Stimulated activated CD4-positive, alpha-beta T cell treated with anti-CD3 and anti-CD28 coated beads, Interleukin-1b, Interleukin-23, amount 100 ng/mL, for 4 hours (primary cell): Measurements from ENCODE around the gene SLC7A8.

Experiments used
- DNase-seq, 2 donors: peaks; one replicate each; pipeline ENCODE4 v3.0.0-alpha.2; 2020; ENCODE audit warnings: low read depth in 2 of 2

SLC7A8 gene

DNA sequence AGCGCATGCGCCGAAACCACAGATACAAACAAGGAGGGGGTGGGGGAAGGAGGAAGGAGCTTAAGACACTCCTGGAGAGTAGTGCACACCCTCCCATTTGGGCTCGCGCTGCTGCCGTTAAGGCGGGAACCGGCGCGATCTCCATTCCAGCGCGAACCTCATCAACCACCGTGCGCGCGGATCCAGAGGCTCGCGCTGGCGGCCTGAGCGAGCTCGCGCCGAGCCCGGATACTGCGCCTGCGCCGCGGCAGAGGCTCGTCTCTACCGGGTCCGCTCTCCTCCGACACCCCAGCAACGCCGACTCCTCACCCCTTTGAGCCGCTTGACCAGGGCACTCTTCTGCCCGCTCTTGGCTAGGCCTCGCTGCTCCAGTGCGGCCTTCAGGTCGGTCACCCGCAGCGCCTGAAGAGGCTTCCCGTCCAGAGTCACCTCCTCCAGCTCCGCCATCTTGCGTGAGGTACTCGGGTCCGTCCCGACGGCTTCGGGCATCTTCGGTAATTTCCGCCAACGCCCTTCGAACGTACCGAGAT is 88.7 kb downstream of the SLC7A8 start, which contains the start of gene ACIN1:
Gene ACIN1 (minus strand): TSS at position 471 of the 530 bp plus-strand sequence. CDS start 24 bp downstream, at position 447.
- peak; percentile 60 to 99 for DNase-seq

DNA sequence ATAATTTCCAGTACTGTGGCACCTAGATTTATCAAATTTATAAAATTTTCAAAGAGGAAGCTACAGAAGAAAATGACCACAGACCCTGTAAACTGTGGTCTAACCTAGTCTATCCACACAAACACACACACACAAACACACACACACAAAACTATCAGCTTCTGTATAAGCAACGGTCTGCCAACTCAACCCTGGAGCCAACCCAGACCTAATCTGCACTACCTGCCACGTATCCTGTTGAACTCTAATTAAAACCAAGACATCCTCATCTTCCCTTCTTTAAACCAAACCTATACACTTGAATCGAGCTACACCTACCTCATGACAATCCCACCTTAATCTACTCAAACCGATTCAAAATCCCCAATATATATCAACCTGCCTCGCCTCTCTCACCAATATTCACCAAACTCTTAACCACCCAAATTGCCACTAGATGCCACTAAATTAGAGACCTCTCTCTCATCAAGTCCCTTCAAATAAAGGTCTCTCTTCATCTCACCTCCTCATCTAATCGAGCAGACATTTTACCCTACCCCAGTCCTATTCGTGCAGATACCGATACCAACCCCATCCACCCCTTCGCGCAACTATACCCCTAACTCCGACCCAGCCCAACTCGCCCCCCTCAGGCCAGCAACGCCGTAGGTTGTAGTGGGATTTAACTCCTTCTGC is 89.3 kb downstream of the SLC7A8 start:
- no peak for DNase-seq

DNA sequence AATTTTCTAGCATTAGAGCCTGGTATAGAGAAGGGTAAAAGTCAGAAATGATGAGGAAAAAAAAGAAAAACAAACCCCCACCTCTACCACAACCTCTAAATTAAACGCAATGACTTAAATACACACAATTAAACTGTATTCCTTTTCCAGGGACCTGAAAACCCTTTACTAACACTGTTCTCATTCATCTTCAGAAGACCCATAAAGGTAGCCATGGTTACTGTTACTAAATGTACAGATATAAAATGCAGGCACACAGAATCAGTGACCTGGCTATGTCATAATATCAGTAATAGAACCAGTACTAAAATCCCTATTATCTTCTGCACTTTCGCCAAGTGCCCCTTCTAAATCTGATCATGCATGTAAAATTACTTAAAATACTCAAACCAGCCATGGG is 89.9 kb downstream of the SLC7A8 start:
- DNase-seq: no peak

DNA sequence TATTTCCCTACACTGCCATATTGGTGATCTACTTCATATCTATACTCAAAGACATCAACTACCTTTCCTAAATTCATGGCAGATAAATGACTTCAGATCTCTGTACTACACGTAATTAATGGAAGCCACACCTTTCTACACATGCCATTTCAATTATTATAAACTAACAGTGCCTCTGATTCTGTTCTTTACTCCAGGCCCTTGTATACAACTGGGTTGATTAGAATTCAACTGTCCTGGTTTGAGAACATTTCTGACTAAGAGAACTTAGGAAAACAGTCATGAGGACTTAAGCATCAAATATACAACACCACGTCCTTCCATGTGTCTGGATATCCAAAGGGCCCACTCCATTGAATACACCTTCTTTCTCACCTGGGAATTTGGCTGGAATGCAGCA is 90.4 kb downstream of the SLC7A8 start:
- no peak for DNase-seq

DNA sequence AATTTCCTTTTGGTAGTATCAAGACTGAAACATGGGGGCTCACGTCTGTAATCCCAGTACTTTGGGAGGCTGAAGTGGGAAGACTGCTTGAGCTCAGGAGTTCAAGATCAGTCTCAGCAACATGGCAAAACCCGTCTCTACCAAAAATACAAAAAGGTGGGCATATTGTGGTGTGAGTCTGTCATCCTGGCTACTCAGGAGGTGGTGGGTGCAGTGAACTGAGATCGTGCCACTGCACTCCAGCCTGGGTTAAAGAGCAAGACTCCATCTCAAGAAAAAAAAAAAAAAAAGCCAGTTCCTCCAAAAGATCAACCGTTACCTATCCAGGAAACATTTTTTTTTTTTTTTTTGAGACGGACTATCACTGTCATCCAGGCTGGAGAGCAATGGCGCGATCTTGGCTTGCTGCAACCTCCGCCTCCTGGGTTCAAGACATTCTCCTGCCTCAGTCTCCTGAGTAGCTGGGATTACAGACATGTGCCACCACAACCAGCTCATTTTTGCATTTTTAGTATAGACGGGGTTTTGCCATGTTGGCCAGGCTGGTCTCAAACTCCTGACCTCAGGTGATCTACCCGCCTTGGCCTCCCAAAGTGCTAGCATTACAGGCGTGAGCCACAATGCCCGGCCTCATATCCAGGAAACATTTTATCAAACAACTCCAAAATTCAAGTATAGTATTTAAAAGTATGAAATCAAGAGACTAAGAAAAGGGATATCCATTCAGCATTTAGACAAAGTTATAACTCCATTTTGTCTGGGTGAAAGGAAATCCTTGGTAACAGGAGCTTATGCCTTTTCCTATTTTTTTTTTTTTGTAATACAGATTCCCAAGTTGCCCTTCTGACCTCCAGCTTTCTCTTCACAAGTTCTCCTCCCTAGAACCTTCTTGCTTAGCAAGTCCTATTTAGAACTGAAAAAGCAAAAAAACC is 91.9 kb downstream of the SLC7A8 start:
- DNase-seq: no peak

DNA sequence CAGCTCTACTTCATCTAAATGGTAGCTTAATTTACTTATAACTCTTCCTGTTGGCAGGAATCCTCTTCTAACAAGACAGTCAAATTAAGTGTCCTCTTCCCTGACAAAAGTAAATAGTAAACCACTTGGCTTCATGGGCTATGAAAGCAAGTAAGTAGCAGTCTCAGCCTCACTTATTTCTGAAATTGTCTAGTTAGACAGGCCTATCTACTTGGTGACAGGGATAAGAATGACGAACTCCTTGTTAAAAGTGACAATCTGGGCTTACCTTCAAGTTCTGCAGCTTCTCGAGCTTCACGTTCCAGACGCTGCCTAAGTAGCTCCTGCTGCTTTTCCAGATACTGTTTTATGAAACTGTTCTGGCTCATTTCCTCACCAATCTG is 93.2 kb downstream of the SLC7A8 start:
- no peak for DNase-seq

DNA sequence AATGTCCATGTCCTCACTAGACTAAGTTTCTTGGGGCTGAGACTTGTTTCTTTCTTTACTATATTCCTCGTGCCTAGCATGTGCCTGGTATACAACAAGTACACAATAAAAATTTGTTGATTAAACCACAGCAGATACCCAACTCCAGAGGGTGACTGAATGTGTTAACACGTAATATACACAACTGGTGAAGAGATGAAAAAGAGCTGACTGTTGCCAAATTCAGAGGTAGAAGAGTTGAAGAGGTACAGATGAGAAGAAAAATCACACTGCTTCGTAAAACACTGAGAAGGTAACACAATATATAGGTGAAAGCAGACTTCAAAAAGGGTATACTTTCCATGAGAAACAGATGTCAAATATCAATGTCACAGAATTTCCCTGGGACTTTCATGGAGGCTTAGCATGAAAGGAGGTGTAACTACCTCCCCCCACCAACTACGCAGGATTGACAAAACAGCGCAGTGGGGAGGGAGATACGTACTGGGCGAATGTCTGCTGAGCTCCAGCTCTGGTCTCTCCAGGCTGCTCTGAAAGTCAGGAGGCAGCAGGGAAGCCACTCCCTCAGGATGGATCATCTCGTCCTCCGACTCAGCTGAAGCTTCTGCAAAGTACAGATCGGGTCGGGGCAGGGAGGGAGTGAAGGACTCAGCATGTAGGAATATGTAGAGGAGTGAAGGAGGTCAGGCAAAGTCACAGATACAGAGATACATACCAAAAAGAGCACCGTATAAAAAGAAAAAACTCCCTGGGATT is 93.8 kb downstream of the SLC7A8 start:
- DNase-seq: no peak

DNA sequence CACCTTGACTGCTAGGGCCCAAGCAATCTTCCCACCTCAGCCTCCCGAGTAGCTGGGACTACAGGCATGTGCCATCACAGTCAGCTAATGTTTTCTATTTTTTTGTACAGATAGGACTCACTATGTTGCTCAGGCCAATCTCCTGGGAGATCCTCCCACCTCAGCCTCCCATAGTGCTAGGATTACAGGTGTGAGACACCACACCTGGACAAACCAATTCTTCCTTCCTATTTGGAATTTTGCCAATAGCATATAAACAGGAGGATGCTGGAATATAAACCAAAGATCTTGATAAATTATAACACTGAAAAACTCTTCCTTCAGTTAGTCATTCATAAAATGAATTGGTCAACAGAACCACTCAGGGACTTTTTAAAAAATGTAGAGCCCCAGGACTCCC is 96.9 kb downstream of the SLC7A8 start:
- no peak for DNase-seq

DNA sequence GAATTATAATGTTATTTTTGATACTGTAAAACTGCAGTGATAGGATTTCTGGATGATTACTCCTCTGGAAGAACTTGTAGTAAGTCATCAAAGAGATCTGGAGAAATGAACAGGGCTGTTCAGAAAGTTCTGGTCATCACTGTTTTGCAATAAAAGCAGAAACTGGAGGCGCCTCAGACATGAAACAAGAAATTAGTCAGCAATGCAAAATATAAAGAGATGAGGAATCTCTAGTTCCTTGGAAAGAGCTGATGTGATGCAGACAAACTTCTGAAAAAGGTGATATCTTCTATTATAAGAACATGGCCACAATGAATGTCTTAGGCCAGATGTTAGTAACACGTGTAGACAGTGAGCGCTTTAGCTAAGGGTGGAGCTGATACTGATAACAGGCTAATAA is 98.0 kb downstream of the SLC7A8 start:
- DNase-seq: no peak

DNA sequence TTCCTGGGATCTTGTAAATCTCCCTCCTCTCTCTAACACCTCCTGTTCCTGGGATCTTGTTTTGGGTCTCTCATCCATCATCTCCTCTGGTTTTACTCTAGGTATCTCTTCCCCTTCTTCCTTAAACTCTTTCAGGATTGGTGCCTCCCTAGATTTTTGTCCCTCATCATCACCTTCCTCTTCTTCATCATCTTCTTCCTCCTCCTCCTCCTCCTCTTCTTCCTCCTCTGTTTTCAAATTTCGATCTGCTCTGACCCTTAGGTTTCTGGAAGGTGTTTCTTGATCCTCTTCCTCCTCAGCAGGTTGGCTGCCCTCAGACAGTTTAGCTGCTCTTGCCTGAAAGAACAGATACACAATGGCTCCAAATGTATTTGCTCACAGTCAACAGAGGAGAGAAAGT is 103.0 kb downstream of the SLC7A8 start:
- DNase-seq: no peak

DNA sequence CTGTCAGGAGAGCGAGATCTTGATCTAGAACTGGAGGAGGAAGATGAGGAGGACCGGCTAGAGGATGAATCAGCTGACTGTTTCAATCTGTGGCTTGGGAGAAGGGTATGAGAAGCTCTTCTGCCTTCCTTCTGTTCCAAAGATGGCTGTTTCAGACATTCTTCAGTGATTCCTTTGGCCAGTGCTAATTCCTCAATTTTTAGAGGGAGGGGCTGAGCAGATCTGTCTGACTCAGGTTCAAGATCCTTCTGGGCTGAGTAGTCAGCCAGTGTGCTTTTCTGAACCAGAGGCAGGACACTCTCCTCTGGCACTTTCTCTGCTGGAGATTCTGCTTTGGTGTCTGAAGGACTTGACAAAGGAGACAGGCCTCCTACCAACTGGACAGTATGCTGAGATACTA is 103.7 kb downstream of the SLC7A8 start:
- DNase-seq: no peak

DNA sequence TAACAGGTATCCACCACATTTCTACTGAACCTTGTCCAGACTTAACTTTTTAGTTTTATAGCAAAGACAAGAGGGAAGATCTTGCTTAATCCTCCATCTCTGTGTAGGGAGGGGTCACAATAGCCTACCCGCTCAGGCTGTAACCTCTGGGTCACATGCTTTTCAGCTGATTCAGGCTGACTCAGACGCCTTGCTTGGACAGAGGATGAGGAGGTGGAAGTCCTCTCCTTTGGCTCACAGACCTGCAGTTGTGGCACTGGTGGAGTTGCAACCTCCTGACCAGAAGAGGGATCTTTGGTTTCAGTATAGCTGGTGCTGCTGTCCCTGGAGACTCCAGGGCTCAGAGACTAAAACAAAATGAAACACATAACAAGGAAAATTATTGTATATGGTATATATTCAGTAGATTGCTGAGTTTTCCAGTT is 104.8 kb downstream of the SLC7A8 start:
- no peak for DNase-seq

DNA sequence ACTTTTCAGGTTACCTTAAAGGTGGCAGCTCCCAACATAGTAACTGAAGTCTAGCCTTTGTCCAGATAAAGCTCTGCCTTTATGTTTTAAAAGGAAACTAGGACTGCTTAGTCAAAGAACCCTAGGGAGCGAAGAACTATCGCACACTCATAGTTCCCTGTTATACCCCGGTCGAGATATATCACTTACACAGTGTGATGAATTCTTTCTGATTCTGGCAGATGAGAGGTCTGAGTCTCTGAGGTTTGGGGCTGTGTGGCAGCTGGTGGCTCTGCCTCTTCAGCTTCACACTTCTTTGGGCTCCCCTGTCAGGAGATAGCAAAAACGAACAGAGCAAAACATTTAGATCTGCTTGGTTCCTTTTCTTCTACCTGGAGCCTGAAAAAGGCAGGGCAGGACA is 105.5 kb downstream of the SLC7A8 start:
- DNase-seq: no peak

DNA sequence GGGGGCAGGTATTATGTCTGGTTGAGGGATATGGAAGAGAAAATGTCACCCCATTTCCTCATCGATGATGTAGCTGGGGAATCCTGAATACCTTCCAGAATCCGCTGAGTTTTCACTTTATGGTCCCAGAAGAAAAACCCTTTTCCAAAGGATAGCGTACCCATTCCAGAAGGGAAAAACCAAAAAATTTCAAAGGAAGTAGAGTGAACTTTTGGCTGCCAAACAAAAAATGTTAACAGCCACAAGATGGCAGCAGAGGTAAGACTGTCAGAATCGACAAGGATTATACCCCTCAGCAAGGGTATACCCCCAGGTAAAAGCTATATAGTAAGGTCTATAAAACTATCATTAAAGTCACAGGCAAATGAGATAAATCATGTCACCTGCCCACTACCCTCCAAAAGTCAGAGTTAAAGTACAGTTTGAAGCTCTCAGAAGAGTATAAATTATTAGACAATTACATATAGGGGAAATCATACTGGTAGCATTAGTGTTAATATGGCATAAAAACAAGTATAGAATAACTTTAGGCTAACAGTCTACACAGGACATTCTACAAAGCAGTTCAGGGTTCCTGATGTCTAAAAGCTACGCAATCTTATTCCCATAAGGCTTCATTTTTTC is 106.6 kb downstream of the SLC7A8 start:
- DNase-seq: no peak
